ENCODE data around the gene NCMAP.
A peak's percentile ranks its signal among the peaks of the same experiment; 100 is the strongest.

NCMAP gene

GRCh38 chr1:24555591-24556413 lies at the start of gene NCMAP:
Gene NCMAP (plus strand): TSS chr1:24556087. CDS start chr1:24595431, 39,344 bp downstream.
- no peaks in the 10 kb centered on the region for H3K9me3 ChIP-seq (ENCODE audit: control insufficient read depth, low read length)
- H3K4me1 ChIP-seq, result no peaks in the 10 kb centered on the region
- no peaks in the 10 kb centered on the region for H3K27me3 ChIP-seq (ENCODE audit: control insufficient read depth, insufficient read depth, low read length)
- TF ChIP-seq CTCF (IDR thresholded peaks at IDR 0.05), result no peak
- peak within 1 kb of the TSS; percentile 75 for H2AFZ ChIP-seq
- peak within 1 kb of the TSS; percentile 52 for H3K4me2 ChIP-seq (ENCODE audit: low read length)
- no peaks in the 10 kb centered on the region for H3K79me2 ChIP-seq
- H3K9ac ChIP-seq, result no peak within 1 kb of the TSS
- H3K36me3 ChIP-seq (ENCODE audit: control insufficient read depth, insufficient read depth, low read length), result no peaks in the 10 kb centered on the region
- H3K27ac ChIP-seq, result no peak within 1 kb of the TSS
- H3K4me3 ChIP-seq (ENCODE audit: low read depth, low read length), result no peak within 1 kb of the TSS

- no peaks in the 10 kb centered on the region for H3K79me2 ChIP-seq
- TF ChIP-seq CTCF (IDR thresholded peaks at IDR 0.05), result no peak
- H3K9me3 ChIP-seq (ENCODE audit: control insufficient read depth, low read length), result no peaks in the 10 kb centered on the region
- no peak overlapping the region for H3K9ac ChIP-seq
- no peaks in the 10 kb centered on the region for H3K36me3 ChIP-seq (ENCODE audit: control insufficient read depth, insufficient read depth, low read length)
- no peak overlapping the region for H3K4me3 ChIP-seq (ENCODE audit: low read depth, low read length)
- no peak overlapping the region for H2AFZ ChIP-seq
- H3K27ac ChIP-seq, result no peak overlapping the region
- no peak overlapping the region for H3K4me2 ChIP-seq (ENCODE audit: low read length)
- H3K4me1 ChIP-seq, result no peaks in the 10 kb centered on the region
- no peaks in the 10 kb centered on the region for H3K27me3 ChIP-seq (ENCODE audit: control insufficient read depth, insufficient read depth, low read length)
These were observed 49.1 kb upstream of the NCMAP start for GRCh38 chr1:24506691-24507381.

- Histone ChIP-seq H3K4me1 (no peaks in the 10 kb centered on the region), H3K79me2 (no peaks in the 10 kb centered on the region), H3K9me3 (ENCODE audit: control insufficient read depth, low read length) (no peaks in the 10 kb centered on the region), H3K4me3 (ENCODE audit: low read depth, low read length) (no peak overlapping the region), H3K27me3 (ENCODE audit: control insufficient read depth, insufficient read depth, low read length) (no peaks in the 10 kb centered on the region), H3K36me3 (ENCODE audit: control insufficient read depth, insufficient read depth, low read length) (no peaks in the 10 kb centered on the region), H3K9ac (no peak overlapping the region), H2AFZ (no peak overlapping the region), H3K27ac (no peak overlapping the region), H3K4me2 (ENCODE audit: low read length) (no peak overlapping the region)
- TF ChIP-seq CTCF (IDR thresholded peaks at IDR 0.05), result no peak
These were observed 48.5 kb upstream of the NCMAP start for GRCh38 chr1:24507405-24507804.

- no peaks in the 10 kb centered on the region for H3K36me3 ChIP-seq (ENCODE audit: control insufficient read depth, insufficient read depth, low read length)
- no peak overlapping the region for H2AFZ ChIP-seq
- no peak overlapping the region for H3K9ac ChIP-seq
- TF ChIP-seq CTCF (IDR thresholded peaks at IDR 0.05), result no peak
- H3K4me2 ChIP-seq (ENCODE audit: low read length), result no peak overlapping the region
- H3K9me3 ChIP-seq (ENCODE audit: control insufficient read depth, low read length), result no peaks in the 10 kb centered on the region
- H3K4me3 ChIP-seq (ENCODE audit: low read depth, low read length), result no peak overlapping the region
- no peaks in the 10 kb centered on the region for H3K79me2 ChIP-seq
- H3K27me3 ChIP-seq (ENCODE audit: control insufficient read depth, insufficient read depth, low read length), result no peaks in the 10 kb centered on the region
- H3K4me1 ChIP-seq, result no peaks in the 10 kb centered on the region
- no peak overlapping the region for H3K27ac ChIP-seq
These were observed 47.0 kb upstream of the NCMAP start for GRCh38 chr1:24508911-24509310.
